Endothelial cell of umbilical vein (primary cell): Measurements from ENCODE around the gene TGFBR3. TPM values are rescaled to one million over a fixed set of nuclear protein-coding genes. Genes with fewer than 3 reads are reported as not detected.

Experiments used
- BruUV-seq: library from RNA; stranded (reverse); fragments of 400-500 nt; replicated peaks from 2 replicates; lab custom pipeline; 2021; lab: Mats Ljungman, UMichigan
- CTCF ChIA-PET: fragments of 300-600, 350-600 bp; sonication (Branson Sonifier 250); formaldehyde crosslinking; loops from one replicate; lab custom pipeline; 2021; ENCODE audit warnings: antibody characterized with exemption, inconsistent platforms; lab: Charles Lee
- POLR2A ChIA-PET: fragments of 300-600, 350-600 bp; sonication (Branson Sonifier 250); formaldehyde crosslinking; loops from one replicate; lab custom pipeline; 2021; ENCODE audit warnings: antibody characterized with exemption, inconsistent platforms; lab: Charles Lee
- DNase-seq: peaks from one replicate; pipeline ENCODE4 v3.0.0-alpha.2; 2011; ENCODE audit warnings: low read depth, low spot score
- FAIRE-seq: peaks from 2 replicates; lab custom pipeline; 2011; peaks lifted over from hg19 to GRCh38; lab: Jason Lieb, UNC
- H2AFZ ChIP-seq: 2 replicates; pipeline ENCODE4 v1.6.0; 2012; ENCODE audit warnings: low read depth, low read length, control low read depth, inconsistent platforms
- H3K27ac ChIP-seq: 2 replicates; pipeline ENCODE4 v1.5.1; 2011; ENCODE audit warnings: low read depth, mild to moderate bottlenecking, control low read depth, low read length, moderate library complexity; ENCODE audit not compliant: insufficient read depth
- H3K27me3 ChIP-seq, 2 experiments: 2 replicates each; pipeline versions ENCODE4 v1.6.0 to v1.6.1; 2011; ENCODE audit warnings: low read length in 2 of 2, mixed read lengths in 1 of 2; ENCODE audit not compliant: control insufficient read depth in 2 of 2, insufficient read depth in 2 of 2
- H3K36me3 ChIP-seq, 2 experiments: 2 replicates in 1 of 2; 3 replicates in 1 of 2; pipeline ENCODE4 v1.5.1; 2011; ENCODE audit warnings: low read length in 2 of 2, mild to moderate bottlenecking in 1 of 2, moderate library complexity in 1 of 2; ENCODE audit not compliant: control insufficient read depth in 2 of 2, insufficient read depth in 2 of 2; ENCODE audit errors: extremely low read depth in 1 of 2
- H3K4me1 ChIP-seq: 3 replicates; pipeline ENCODE4 v1.5.1; 2011; ENCODE audit warnings: mild to moderate bottlenecking, low read length; ENCODE audit not compliant: control insufficient read depth, insufficient read depth; ENCODE audit errors: extremely low read depth
- H3K4me2 ChIP-seq: 2 replicates; pipeline ENCODE4 v1.6.1; 2011; ENCODE audit warnings: low read length, control low read depth, mixed read lengths; ENCODE audit not compliant: insufficient read depth
- H3K4me3 ChIP-seq, 3 experiments: fragments of 200-600 bp in 1 of 3; sonication (generic), shearing (Covaris generic) in 1 of 3; replicated peaks in 1 of 3; 2 replicates each; pipeline ENCODE4 v1.5.1; 2011 to 2016; ENCODE audit warnings: control low read depth in 3 of 3, low read length in 3 of 3, mild to moderate bottlenecking in 2 of 3, inconsistent platforms in 1 of 3, low read depth in 1 of 3, moderate library complexity in 1 of 3; ENCODE audit not compliant: insufficient read depth in 1 of 3
- H3K79me2 ChIP-seq: 2 replicates; pipeline ENCODE4 v1.6.0; 2012; ENCODE audit warnings: low read length, inconsistent platforms; ENCODE audit not compliant: control insufficient read depth, insufficient read depth
- H3K9ac ChIP-seq: replicated peaks from 2 replicates; pipeline ENCODE3; 2011; ENCODE audit warnings: low read length, control low read depth; ENCODE audit not compliant: insufficient read depth; ENCODE audit errors: extremely low read depth
- H3K9me1 ChIP-seq: replicated peaks from 3 replicates; pipeline ENCODE4 v1.6.0; 2011; ENCODE audit warnings: mild to moderate bottlenecking, low read length; ENCODE audit not compliant: control insufficient read depth, insufficient read depth; ENCODE audit errors: extremely low read depth
- H3K9me3 ChIP-seq: replicated peaks from 2 replicates; pipeline ENCODE4 v1.5.1; 2012; ENCODE audit warnings: low read length, inconsistent platforms; ENCODE audit not compliant: control insufficient read depth, insufficient read depth
- H4K20me1 ChIP-seq: replicated peaks from 2 replicates; pipeline ENCODE3; 2011; ENCODE audit warnings: mild to moderate bottlenecking, low read length; ENCODE audit not compliant: control insufficient read depth, insufficient read depth; ENCODE audit errors: extremely low read depth
- EZH2 ChIP-seq: IDR thresholded peaks from 2 replicates; pipeline ENCODE4 v1.6.1; 2012; ENCODE audit warnings: borderline replicate concordance, low read depth, mild to moderate bottlenecking, moderate library complexity, low read length, inconsistent platforms; ENCODE audit not compliant: severe bottlenecking
- dilution Hi-C: fragments of 300-500 bp; cut with MboI; formaldehyde crosslinking; loops from one replicate; pipeline ENCODE4 v1.15.0; 2019; ENCODE audit warnings: low sequenced_read_pairs; ENCODE audit not compliant: extremely low pct_ligation_motif_present
- intact Hi-C: fragments of 100-400 bp; cut with micrococcal nuclease; formaldehyde crosslinking; loops from one replicate; pipeline ENCODE4 v1.10.0; 2022
- polyA plus RNA-seq, 4 experiments: library from polyadenylated mRNA; depleted of rRNA in 3 of 4; stranded (reverse) in 3 of 4; unstranded in 1 of 4; fragments of >200 nt; gene quantifications; 2 replicates each; pipeline versions ENCODE4 v1.2.1 to v1.2.3, GENCODE V29; 2011 to 2012; ENCODE audit warnings: missing spikeins in 1 of 4
- total RNA-seq: library from RNA; stranded (reverse); gene quantifications from 2 replicates; pipeline ENCODE4 v1.2.3, GENCODE V29; 2021
- TF ChIP-seq, protein P1 (sequence below), 2 donors: IDR thresholded peaks; 1 replicate in 1 of 2; 2 replicates in 1 of 2; pipeline ENCODE4 v1.5.1; 2011; ENCODE audit warnings: low read length in 2 of 2, mild to moderate bottlenecking in 2 of 2, moderate library complexity in 2 of 2, control low read depth in 1 of 2, inconsistent platforms in 1 of 2, low read depth in 1 of 2; ENCODE audit not compliant: insufficient read depth in 1 of 2; ENCODE audit errors: extremely low read depth in 1 of 2
- TF ChIP-seq, protein P2 (sequence below): IDR thresholded peaks from 2 replicates; pipeline ENCODE4 v1.6.1; 2011; ENCODE audit not compliant: insufficient read depth, insufficient read length

Gene TGFBR3
- total and polyA plus RNA-seq, 2 donors (not counting 3 experiments of a cell fraction or from before 2014, with no cell fraction given), result 8.0 to 13.4 TPM

- FAIRE-seq (peak; percentile 83), DNase-seq (peak; percentile 95)
- Histone ChIP-seq H3K79me2 (no peaks in the 10 kb centered on the region), H3K4me3 (no peak overlapping the region), H2AFZ (no peak overlapping the region), H3K4me1 (peaks cover 4% of the 10 kb centered on the region), H3K27ac (no peak overlapping the region), H3K9me1 (no peaks in the 10 kb centered on the region), H3K27me3 (no peaks in the 10 kb centered on the region), H3K36me3 (no peaks in the 10 kb centered on the region), H3K9ac (peak overlapping the region; percentile 28), H3K4me2 (no peak overlapping the region), H3K9me3 (no peaks in the 10 kb centered on the region), H4K20me1 (no peaks in the 10 kb centered on the region)
- POLR2A ChIA-PET, result no interaction called here
- intact Hi-C loops (loop anchor here (1.0 kb wide), 2 partner anchors 49 to 56 kb away; partner anchors contain the start of gene TGFBR3), dilution Hi-C loops (no loop called here)
- CTCF ChIA-PET, result interaction anchor here (0.7 to 1.7 kb wide), 25 partner anchors 11 to 461 kb away, joined by 3 to 8 read pairs (median 4); no protein-coding TSS in a partner anchor
- TF ChIP-seq, protein P1, sequence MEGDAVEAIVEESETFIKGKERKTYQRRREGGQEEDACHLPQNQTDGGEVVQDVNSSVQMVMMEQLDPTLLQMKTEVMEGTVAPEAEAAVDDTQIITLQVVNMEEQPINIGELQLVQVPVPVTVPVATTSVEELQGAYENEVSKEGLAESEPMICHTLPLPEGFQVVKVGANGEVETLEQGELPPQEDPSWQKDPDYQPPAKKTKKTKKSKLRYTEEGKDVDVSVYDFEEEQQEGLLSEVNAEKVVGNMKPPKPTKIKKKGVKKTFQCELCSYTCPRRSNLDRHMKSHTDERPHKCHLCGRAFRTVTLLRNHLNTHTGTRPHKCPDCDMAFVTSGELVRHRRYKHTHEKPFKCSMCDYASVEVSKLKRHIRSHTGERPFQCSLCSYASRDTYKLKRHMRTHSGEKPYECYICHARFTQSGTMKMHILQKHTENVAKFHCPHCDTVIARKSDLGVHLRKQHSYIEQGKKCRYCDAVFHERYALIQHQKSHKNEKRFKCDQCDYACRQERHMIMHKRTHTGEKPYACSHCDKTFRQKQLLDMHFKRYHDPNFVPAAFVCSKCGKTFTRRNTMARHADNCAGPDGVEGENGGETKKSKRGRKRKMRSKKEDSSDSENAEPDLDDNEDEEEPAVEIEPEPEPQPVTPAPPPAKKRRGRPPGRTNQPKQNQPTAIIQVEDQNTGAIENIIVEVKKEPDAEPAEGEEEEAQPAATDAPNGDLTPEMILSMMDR (IDR thresholded peaks at IDR 0.05; ENCODE audit: extremely low read depth in 1 of 2, insufficient read depth in 1 of 2, low read depth in 1 of 2, low read length in 2 of 2), result peak; percentile 44 to 67
- no peak for TF ChIP-seq EZH2
- TF ChIP-seq, protein P2, sequence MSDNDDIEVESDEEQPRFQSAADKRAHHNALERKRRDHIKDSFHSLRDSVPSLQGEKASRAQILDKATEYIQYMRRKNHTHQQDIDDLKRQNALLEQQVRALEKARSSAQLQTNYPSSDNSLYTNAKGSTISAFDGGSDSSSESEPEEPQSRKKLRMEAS, result no peak
- no TSS peak for BruUV-seq
These were observed 55.5 kb downstream of the TGFBR3 start for GRCh38 chr1:91830242-91831131.
